ENCODE measurements around the gene STEAP3. TPM values are rescaled to one million over a fixed set of nuclear protein-coding genes. Genes with fewer than 3 reads are reported as not detected.

The STEAP3 gene
- total RNA-seq, 2 donors from 2014 or later: 4.4 to 7.9 TPM

- no peak overlapping the region for H3K27ac Mint-ChIP-seq
- no peak overlapping the region for H3K4me3 ChIP-seq (ENCODE audit: low read length)
- TF ChIP-seq, protein P1, sequence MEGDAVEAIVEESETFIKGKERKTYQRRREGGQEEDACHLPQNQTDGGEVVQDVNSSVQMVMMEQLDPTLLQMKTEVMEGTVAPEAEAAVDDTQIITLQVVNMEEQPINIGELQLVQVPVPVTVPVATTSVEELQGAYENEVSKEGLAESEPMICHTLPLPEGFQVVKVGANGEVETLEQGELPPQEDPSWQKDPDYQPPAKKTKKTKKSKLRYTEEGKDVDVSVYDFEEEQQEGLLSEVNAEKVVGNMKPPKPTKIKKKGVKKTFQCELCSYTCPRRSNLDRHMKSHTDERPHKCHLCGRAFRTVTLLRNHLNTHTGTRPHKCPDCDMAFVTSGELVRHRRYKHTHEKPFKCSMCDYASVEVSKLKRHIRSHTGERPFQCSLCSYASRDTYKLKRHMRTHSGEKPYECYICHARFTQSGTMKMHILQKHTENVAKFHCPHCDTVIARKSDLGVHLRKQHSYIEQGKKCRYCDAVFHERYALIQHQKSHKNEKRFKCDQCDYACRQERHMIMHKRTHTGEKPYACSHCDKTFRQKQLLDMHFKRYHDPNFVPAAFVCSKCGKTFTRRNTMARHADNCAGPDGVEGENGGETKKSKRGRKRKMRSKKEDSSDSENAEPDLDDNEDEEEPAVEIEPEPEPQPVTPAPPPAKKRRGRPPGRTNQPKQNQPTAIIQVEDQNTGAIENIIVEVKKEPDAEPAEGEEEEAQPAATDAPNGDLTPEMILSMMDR (conservative IDR thresholded peaks at IDR 0.05): no peak
Measured at GRCh38 chr2:119207447-119207846, 16.2 kb upstream of the STEAP3 start.

DNA sequence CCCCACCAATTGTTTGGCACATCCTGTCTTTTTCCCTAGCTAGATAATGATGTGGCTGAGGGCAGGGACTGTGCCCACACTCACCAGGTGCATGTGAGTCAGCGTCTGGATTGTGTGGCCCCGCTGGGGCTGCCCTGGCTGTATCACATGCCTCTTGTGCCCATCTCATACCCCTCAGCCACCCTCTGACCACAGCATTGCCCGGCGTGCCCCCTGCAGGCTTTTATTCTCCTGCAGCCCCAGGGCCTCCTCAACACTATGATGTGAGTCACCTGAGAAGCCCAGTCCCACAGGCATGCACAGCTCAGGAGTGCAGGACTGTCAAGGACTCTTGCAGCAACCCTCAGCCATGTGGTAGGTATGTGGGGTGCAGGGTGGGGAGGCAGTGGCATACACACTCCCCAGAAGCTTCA lies 14.8 kb upstream of the STEAP3 start:
- TF ChIP-seq, protein P1 (conservative IDR thresholded peaks at IDR 0.05): no peak

More at GRCh38 chr2:119207447-119207846, 16.2 kb upstream of the STEAP3 start:
- H3K9ac ChIP-seq (ENCODE audit: extremely low read depth, low read length, poor library complexity, severe bottlenecking): no peak overlapping the region
- Mint-ChIP-seq H3K4me1 (no peaks in the 10 kb centered on the region), H3K9me3 (no peaks in the 10 kb centered on the region), H3K27me3 (ENCODE audit: insufficient read depth) (peaks cover 5% of the 10 kb centered on the region), H3K4me3 (no peak overlapping the region), H3K36me3 (ENCODE audit: low read depth) (no peaks in the 10 kb centered on the region)
- H3K27ac ChIP-seq (ENCODE audit: low read depth, low read length): no peak overlapping the region
- DNase-seq: no peak
- no peaks in the 10 kb centered on the region for H3K4me1 ChIP-seq (ENCODE audit: control insufficient read depth, insufficient read depth, low read length)
- H3K36me3 ChIP-seq (ENCODE audit: control insufficient read depth, insufficient read depth, low read length): no peaks in the 10 kb centered on the region
- no peaks in the 10 kb centered on the region for H3K9me3 ChIP-seq (ENCODE audit: control insufficient read depth, low read length)
- no peaks in the 10 kb centered on the region for H3K27me3 ChIP-seq (ENCODE audit: control insufficient read depth, insufficient read depth, low read length, poor library complexity, severe bottlenecking)
- WGBS, 2 experiments (ENCODE audit: insufficient coverage in 1 of 2, insufficient read length in 1 of 2): 64 to 76% methylated on average over 2 of the region's 2 CpGs

GRCh38 chr2:119212139-119212800 lies 11.4 kb upstream of the STEAP3 start:
- Histone ChIP-seq H3K4me3 (ENCODE audit: low read length) (no peak overlapping the region), H3K27me3 (ENCODE audit: control insufficient read depth, insufficient read depth, low read length, poor library complexity, severe bottlenecking) (no peaks in the 10 kb centered on the region), H3K9me3 (ENCODE audit: control insufficient read depth, low read length) (no peaks in the 10 kb centered on the region), H3K27ac (ENCODE audit: low read depth, low read length) (no peak overlapping the region), H3K9ac (ENCODE audit: extremely low read depth, low read length, poor library complexity, severe bottlenecking) (no peak overlapping the region), H3K4me1 (ENCODE audit: control insufficient read depth, insufficient read depth, low read length) (no peaks in the 10 kb centered on the region), H3K36me3 (ENCODE audit: control insufficient read depth, insufficient read depth, low read length) (no peaks in the 10 kb centered on the region)
- Mint-ChIP-seq H3K4me3 (no peak overlapping the region), H3K36me3 (ENCODE audit: low read depth) (no peaks in the 10 kb centered on the region), H3K4me1 (peaks cover 5% of the 10 kb centered on the region), H3K27ac (no peak overlapping the region), H3K9me3 (no peaks in the 10 kb centered on the region), H3K27me3 (ENCODE audit: insufficient read depth) (peaks cover 5% of the 10 kb centered on the region)
- DNase-seq: no peak
- TF ChIP-seq, protein P1 (conservative IDR thresholded peaks at IDR 0.05): no peak
- 90 to 96% methylated on average over 7 to 10 of the region's 10 CpGs for WGBS, 2 experiments (ENCODE audit: insufficient coverage in 1 of 2, insufficient read length in 1 of 2)

More for the DNA sequence above, 14.8 kb upstream of the STEAP3 start:
- Histone ChIP-seq H3K4me3 (ENCODE audit: low read length) (no peak overlapping the region), H3K9ac (ENCODE audit: extremely low read depth, low read length, poor library complexity, severe bottlenecking) (no peak overlapping the region), H3K4me1 (ENCODE audit: control insufficient read depth, insufficient read depth, low read length) (no peaks in the 10 kb centered on the region), H3K27me3 (ENCODE audit: control insufficient read depth, insufficient read depth, low read length, poor library complexity, severe bottlenecking) (no peaks in the 10 kb centered on the region), H3K36me3 (ENCODE audit: control insufficient read depth, insufficient read depth, low read length) (no peaks in the 10 kb centered on the region), H3K27ac (ENCODE audit: low read depth, low read length) (no peak overlapping the region), H3K9me3 (ENCODE audit: control insufficient read depth, low read length) (no peaks in the 10 kb centered on the region)
- H3K4me1 Mint-ChIP-seq: no peaks in the 10 kb centered on the region
- H3K4me3 Mint-ChIP-seq: no peak overlapping the region
- H3K36me3 Mint-ChIP-seq (ENCODE audit: low read depth): no peaks in the 10 kb centered on the region
- 61 to 65% methylated on average over 2 to 4 of the region's 4 CpGs for WGBS, 2 experiments (ENCODE audit: insufficient coverage in 1 of 2, insufficient read length in 1 of 2)
- peaks cover 5% of the 10 kb centered on the region for H3K27me3 Mint-ChIP-seq (ENCODE audit: insufficient read depth)
- H3K27ac Mint-ChIP-seq: no peak overlapping the region
- no peaks in the 10 kb centered on the region for H3K9me3 Mint-ChIP-seq
- no peak for DNase-seq
